ENCODE data around the gene TMEM126B.

GRCh38 chr11:85620256-85620655 lies 8.1 kb upstream of the TMEM126B start:
- TF ChIP-seq, protein P1, sequence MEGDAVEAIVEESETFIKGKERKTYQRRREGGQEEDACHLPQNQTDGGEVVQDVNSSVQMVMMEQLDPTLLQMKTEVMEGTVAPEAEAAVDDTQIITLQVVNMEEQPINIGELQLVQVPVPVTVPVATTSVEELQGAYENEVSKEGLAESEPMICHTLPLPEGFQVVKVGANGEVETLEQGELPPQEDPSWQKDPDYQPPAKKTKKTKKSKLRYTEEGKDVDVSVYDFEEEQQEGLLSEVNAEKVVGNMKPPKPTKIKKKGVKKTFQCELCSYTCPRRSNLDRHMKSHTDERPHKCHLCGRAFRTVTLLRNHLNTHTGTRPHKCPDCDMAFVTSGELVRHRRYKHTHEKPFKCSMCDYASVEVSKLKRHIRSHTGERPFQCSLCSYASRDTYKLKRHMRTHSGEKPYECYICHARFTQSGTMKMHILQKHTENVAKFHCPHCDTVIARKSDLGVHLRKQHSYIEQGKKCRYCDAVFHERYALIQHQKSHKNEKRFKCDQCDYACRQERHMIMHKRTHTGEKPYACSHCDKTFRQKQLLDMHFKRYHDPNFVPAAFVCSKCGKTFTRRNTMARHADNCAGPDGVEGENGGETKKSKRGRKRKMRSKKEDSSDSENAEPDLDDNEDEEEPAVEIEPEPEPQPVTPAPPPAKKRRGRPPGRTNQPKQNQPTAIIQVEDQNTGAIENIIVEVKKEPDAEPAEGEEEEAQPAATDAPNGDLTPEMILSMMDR (IDR thresholded peaks at IDR 0.05) = no peak
- no peak for TF ChIP-seq POLR2AphosphoS5 (IDR thresholded peaks at IDR 0.05)

All from breast epithelium (tissue), 3 donors.